ENCODE data around the gene VEGFA. TPM values are rescaled to one million over a fixed set of nuclear protein-coding genes. Genes with fewer than 3 reads are reported as not detected.

VEGFA gene
- polyA plus RNA-seq, 3 donors = 19.0 to 454 (median 32.0) TPM

DNA sequence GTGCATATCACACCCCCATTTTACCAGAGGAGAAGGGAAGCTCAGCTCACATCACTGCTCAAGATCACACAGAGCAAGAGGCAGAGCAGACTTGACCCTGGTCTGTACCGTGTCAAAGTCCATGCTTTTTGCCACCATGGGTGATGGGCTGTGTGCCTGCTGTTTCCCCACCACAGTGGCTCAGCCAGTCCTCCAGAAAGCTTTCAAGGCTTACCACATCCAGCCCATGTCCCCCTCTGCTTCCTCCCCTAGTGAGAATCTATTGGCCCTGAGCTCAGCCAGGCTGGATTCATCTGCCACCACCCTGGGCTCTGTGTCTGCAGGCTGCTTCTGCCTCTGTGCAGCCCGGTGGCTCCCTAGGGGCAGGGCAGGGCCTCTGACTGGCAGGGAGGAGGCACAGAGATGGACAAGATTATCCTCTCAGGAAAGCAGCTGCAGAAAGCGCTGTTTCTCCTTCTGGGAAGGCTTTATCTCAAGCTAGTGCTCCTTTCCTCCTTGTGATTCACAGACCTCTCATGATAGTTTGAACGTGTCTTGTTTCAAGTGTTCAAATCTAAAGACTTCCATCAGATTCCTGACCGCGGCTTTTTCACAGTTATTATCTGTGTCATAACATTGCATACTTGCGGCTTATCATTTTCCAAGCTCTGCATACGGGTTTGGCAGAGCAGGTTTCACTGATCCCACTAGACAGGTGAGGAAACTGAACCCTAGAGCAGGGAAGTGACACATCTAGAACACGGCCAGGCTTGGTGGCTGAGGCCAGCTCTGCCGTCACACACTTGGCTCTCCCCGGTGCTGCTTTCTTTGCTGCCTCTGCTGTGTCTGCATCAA is 37.4 kb downstream of the VEGFA start:
- H3K4me3 Mint-ChIP-seq = no peak overlapping the region
- no peak overlapping the region for H3K4me2 ChIP-seq (replicated peaks; ENCODE audit: extremely low read depth, low read length, poor library complexity, severe bottlenecking)
- intact Hi-C loops (cut with micrococcal nuclease) = loop anchor here in 1 of 2 donors (5.0 kb wide), 1 partner anchor 35 kb away; the partner anchor contains the start of gene VEGFA

DNA sequence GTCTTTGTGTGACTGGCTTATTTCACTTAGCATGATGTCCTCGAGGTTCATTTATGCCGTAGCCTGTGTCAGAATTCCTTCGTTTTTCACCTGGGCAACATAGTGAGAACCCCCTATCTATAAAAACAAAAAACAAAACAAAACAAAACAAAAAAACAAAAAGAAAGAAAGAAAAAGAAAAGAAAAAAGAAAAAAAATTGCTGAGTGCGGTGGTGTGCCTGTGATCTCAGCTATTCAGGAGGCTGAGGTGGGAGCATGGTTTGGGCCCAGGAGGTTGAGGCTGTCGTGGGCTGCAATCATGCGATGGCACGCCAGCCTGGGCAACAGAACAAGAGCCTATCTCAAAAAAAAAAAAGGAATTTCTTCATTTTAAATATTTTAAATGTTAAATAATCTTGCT is 38.4 kb downstream of the VEGFA start:
- peaks cover 28% of the 10 kb centered on the region for H3K4me1 Mint-ChIP-seq
- WGBS (ENCODE audit: insufficient coverage) = no CpG with 5 or more reads among the region's 7 CpGs
- H3K27ac Mint-ChIP-seq = no peak overlapping the region
- Histone ChIP-seq H4K20me1 (ENCODE audit: insufficient read depth, low read length) (no peaks in the 10 kb centered on the region), H3K4me3 (replicated peaks in 1 of 3; ENCODE audit: low read depth in 2 of 3, low read length in 3 of 3) (no peak overlapping the region), H3K9ac (ENCODE audit: insufficient read depth, low read length, poor library complexity, severe bottlenecking) (no peak overlapping the region), H3K27me3 (ENCODE audit: control insufficient read depth in 2 of 2, insufficient read depth in 2 of 2, low read length in 2 of 2) (no peaks in the 10 kb centered on the region), H3K79me2 (ENCODE audit: insufficient read depth, low read length) (no peaks in the 10 kb centered on the region), H3K9me3 (replicated peaks in 1 of 2; ENCODE audit: control insufficient read depth in 1 of 2, insufficient read depth in 1 of 2, low read length in 2 of 2) (no peaks in the 10 kb centered on the region), H2AFZ (ENCODE audit: insufficient read depth, low read depth, low read length, poor library complexity, severe bottlenecking) (no peak overlapping the region), H3K4me2 (replicated peaks; ENCODE audit: extremely low read depth, low read length, poor library complexity, severe bottlenecking) (no peak overlapping the region), H3K27ac (ENCODE audit: low read depth in 1 of 2, low read length in 2 of 2) (no peak overlapping the region), H3K36me3 (replicated peaks in 1 of 2; ENCODE audit: control insufficient read depth in 1 of 2, insufficient read depth in 2 of 2, low read length in 2 of 2) (no peaks in the 10 kb centered on the region), H3K4me1 (ENCODE audit: control insufficient read depth in 1 of 2, insufficient read depth in 2 of 2, low read length in 2 of 2) (peaks cover 22 to 24% of the 10 kb centered on the region in 2 donors)
- intact Hi-C loops (cut with micrococcal nuclease) = loop anchor here in 1 of 2 donors (5.0 kb wide), 1 partner anchor 36 kb away; the partner anchor contains the start of gene VEGFA
- peaks cover 0 to 6% (median 1%) of the 10 kb centered on the region in 3 donors for H3K27me3 Mint-ChIP-seq (ENCODE audit: low read depth in 3 of 3)
- no peak overlapping the region for H3K4me3 Mint-ChIP-seq
- no peak for DNase-seq
- H3K9me3 Mint-ChIP-seq = peaks cover 0 to 2% (median 0%) of the 10 kb centered on the region in 7 donors
- H3K36me3 Mint-ChIP-seq = peaks cover 0 to 2% of the 10 kb centered on the region in 2 donors
- TF ChIP-seq, protein P1, sequence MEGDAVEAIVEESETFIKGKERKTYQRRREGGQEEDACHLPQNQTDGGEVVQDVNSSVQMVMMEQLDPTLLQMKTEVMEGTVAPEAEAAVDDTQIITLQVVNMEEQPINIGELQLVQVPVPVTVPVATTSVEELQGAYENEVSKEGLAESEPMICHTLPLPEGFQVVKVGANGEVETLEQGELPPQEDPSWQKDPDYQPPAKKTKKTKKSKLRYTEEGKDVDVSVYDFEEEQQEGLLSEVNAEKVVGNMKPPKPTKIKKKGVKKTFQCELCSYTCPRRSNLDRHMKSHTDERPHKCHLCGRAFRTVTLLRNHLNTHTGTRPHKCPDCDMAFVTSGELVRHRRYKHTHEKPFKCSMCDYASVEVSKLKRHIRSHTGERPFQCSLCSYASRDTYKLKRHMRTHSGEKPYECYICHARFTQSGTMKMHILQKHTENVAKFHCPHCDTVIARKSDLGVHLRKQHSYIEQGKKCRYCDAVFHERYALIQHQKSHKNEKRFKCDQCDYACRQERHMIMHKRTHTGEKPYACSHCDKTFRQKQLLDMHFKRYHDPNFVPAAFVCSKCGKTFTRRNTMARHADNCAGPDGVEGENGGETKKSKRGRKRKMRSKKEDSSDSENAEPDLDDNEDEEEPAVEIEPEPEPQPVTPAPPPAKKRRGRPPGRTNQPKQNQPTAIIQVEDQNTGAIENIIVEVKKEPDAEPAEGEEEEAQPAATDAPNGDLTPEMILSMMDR (IDR thresholded peaks at IDR 0.05) = no peak

More for the DNA sequence above, 37.4 kb downstream of the VEGFA start:
- peaks cover 29 to 32% of the 10 kb centered on the region in 2 donors for H3K4me1 ChIP-seq (ENCODE audit: control insufficient read depth in 1 of 2, insufficient read depth in 2 of 2, low read length in 2 of 2)
- H3K9me3 ChIP-seq (replicated peaks in 1 of 2; ENCODE audit: control insufficient read depth in 1 of 2, insufficient read depth in 1 of 2, low read length in 2 of 2) = no peaks in the 10 kb centered on the region
- no peaks in the 10 kb centered on the region for H3K36me3 ChIP-seq (replicated peaks in 1 of 2; ENCODE audit: control insufficient read depth in 1 of 2, insufficient read depth in 2 of 2, low read length in 2 of 2)
- H3K27ac Mint-ChIP-seq = no peak overlapping the region
- no peak overlapping the region for H3K9ac ChIP-seq (ENCODE audit: insufficient read depth, low read length, poor library complexity, severe bottlenecking)
- H3K79me2 ChIP-seq (ENCODE audit: insufficient read depth, low read length) = no peaks in the 10 kb centered on the region
- peaks cover 0 to 2% of the 10 kb centered on the region in 2 donors for H3K36me3 Mint-ChIP-seq
- 70% methylated on average over 7 of the region's 11 CpGs for WGBS (ENCODE audit: insufficient coverage)
- no peak for DNase-seq
- H3K9me3 Mint-ChIP-seq = peaks cover 0 to 2% (median 0%) of the 10 kb centered on the region in 7 donors
- H3K27me3 Mint-ChIP-seq (ENCODE audit: low read depth in 3 of 3) = peaks cover 0 to 6% (median 1%) of the 10 kb centered on the region in 3 donors
- H3K27me3 ChIP-seq (ENCODE audit: control insufficient read depth in 2 of 2, insufficient read depth in 2 of 2, low read length in 2 of 2) = no peaks in the 10 kb centered on the region
- H4K20me1 ChIP-seq (ENCODE audit: insufficient read depth, low read length) = no peaks in the 10 kb centered on the region
- H3K4me3 ChIP-seq (replicated peaks in 1 of 3; ENCODE audit: low read depth in 2 of 3, low read length in 3 of 3) = no peak overlapping the region
- H3K4me1 Mint-ChIP-seq = peaks cover 32% of the 10 kb centered on the region
- no peak overlapping the region for H3K27ac ChIP-seq (ENCODE audit: low read depth in 1 of 2, low read length in 2 of 2)
- no peak overlapping the region for H2AFZ ChIP-seq (ENCODE audit: insufficient read depth, low read depth, low read length, poor library complexity, severe bottlenecking)
- TF ChIP-seq, protein P1 (IDR thresholded peaks at IDR 0.05) = no peak

All from CD14-positive monocyte (primary cell).